Activated CD4-positive, alpha-beta memory T cell treated with anti-CD3 and anti-CD28 coated beads for 36 hours (primary cell): ENCODE data around the gene ANKRD6. TPM values are rescaled to one million over a fixed set of nuclear protein-coding genes. Genes with fewer than 3 reads are reported as not detected.
"Not testable (repeated sequence)": the region's sequence is repeated elsewhere in the genome, so short reads cannot be mapped to it uniquely, and the experiment has no call there.

Experiments
- CTCF ChIA-PET: fragments of 350-600 bp; sonication (Branson Sonifier 250); formaldehyde crosslinking; loops from one replicate; lab custom pipeline; 2021; ENCODE audit warnings: antibody characterized with exemption, inconsistent platforms; lab: Charles Lee
- POLR2A ChIA-PET: fragments of 350-600 bp; sonication (Branson Sonifier 250); formaldehyde crosslinking; loops from one replicate; lab custom pipeline; 2021; ENCODE audit warnings: antibody characterized with exemption; lab: Charles Lee
- DNase-seq: peaks from one replicate; pipeline ENCODE4 v3.0.0-alpha.2; 2020
- H3K27ac Mint-ChIP-seq: one replicate; pipeline ENCODE4 v1.8.0; 2021; ENCODE audit warnings: mixed read lengths
- H3K27me3 Mint-ChIP-seq: one replicate; pipeline ENCODE4 v1.8.0; 2021; ENCODE audit warnings: mixed read lengths
- H3K36me3 Mint-ChIP-seq: one replicate; pipeline ENCODE4 v1.8.0; 2021; ENCODE audit warnings: mixed read lengths
- H3K4me1 Mint-ChIP-seq: one replicate; pipeline ENCODE4 v1.8.0; 2021; ENCODE audit warnings: low read depth, mixed read lengths
- H3K4me3 Mint-ChIP-seq: one replicate; pipeline ENCODE4 v1.8.0; 2021; ENCODE audit warnings: mild to moderate bottlenecking, mixed read lengths
- H3K9me3 Mint-ChIP-seq: one replicate; pipeline ENCODE4 v1.8.0; 2021; ENCODE audit warnings: mixed read lengths
- intact Hi-C: fragments of 100-400 bp; cut with micrococcal nuclease; formaldehyde crosslinking; loops from one replicate; pipeline ENCODE4 v1.15.1; 2023
- total RNA-seq, 2 experiments: library from RNA; stranded (reverse); gene quantifications; one replicate each; pipeline ENCODE4 v1.2.3, GENCODE V29; 2021

Gene ANKRD6
- total RNA-seq: 1 to 10 TPM; 3.1 to 4.0 TPM

DNA sequence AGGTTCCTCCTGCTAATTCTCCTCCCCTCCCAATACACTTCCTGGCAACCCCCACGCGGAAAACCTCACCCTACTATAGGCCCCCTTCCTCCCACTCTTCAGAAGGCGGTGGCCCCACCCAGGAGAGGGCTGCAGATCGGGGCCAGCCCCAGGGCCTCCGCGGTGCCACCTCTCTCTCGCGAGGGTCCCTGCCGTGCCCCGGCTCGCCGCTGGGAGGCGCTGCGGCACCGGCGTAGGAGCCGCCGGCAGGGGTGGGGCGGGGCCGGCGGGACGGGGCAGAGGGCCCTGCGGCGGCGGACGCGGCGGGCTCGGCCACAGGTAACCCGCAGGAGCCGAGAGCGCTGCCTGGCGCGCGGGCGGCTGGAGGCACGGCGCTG is at the start of gene ANKRD6:
Gene ANKRD6, plus strand, starts transcription at position 278 of the 377 bp plus-strand sequence. CDS start 133,825 bp downstream, outside the sequence.
- H3K4me3 Mint-ChIP-seq: peak within 1 kb of the TSS; percentile 69
- intact Hi-C loops: loop anchor here (1.0 to 10.0 kb wide), 7 partner anchors 20 to 1042 kb away; partner anchors contain the start of genes CASP8AP2, LYRM2 and RRAGD
- H3K9me3 Mint-ChIP-seq: no peaks in the 10 kb centered on the region
- H3K36me3 Mint-ChIP-seq: no peaks in the 10 kb centered on the region
- ChIA-PET CTCF (interaction anchor here (0.6 to 5.4 kb wide), 31 partner anchors 9 to 534 kb away, joined by 3 to 91 read pairs (median 4); partner anchors contain the start of genes LYRM2, MDN1, RNGTT and RRAGD), POLR2A (interaction anchor here (1.0 kb wide), 1 partner anchor 206 kb away, joined by 5 read pairs; the partner anchor contains the start of gene LYRM2)
- peaks cover 21% of the 10 kb centered on the region for H3K4me1 Mint-ChIP-seq
- peak; percentile 85 for DNase-seq
- peaks cover 1% of the 10 kb centered on the region for H3K27me3 Mint-ChIP-seq
- peak within 1 kb of the TSS; percentile 30 for H3K27ac Mint-ChIP-seq

GRCh38 chr6:89385156-89385667 is 47.7 kb upstream of the ANKRD6 start:
- Mint-ChIP-seq H3K27me3 (peaks cover 1% of the 10 kb centered on the region), H3K4me3 (no peak overlapping the region), H3K27ac (no peak overlapping the region), H3K4me1 (peaks cover 12% of the 10 kb centered on the region), H3K9me3 (no peaks in the 10 kb centered on the region), H3K36me3 (peaks cover 3% of the 10 kb centered on the region)
- ChIA-PET CTCF (interaction anchor here (0.5 to 1.6 kb wide), 2 partner anchors 13 to 555 kb away, joined by 3 to 9 read pairs; no protein-coding TSS in a partner anchor), POLR2A (interaction anchor here (0.9 kb wide), 1 partner anchor 13 kb away, joined by 3 read pairs; no protein-coding TSS in a partner anchor)
- intact Hi-C loops: no loop called here
- DNase-seq: no peak

GRCh38 chr6:89385846-89386245 is 47.1 kb upstream of the ANKRD6 start:
- CTCF ChIA-PET: interaction anchor here (1.6 kb wide), 1 partner anchor 14 kb away, joined by 9 read pairs; no protein-coding TSS in a partner anchor
- DNase-seq: no peak
- POLR2A ChIA-PET: interaction anchor here (0.9 kb wide), 1 partner anchor 12 kb away, joined by 3 read pairs; no protein-coding TSS in a partner anchor
- H3K9me3 Mint-ChIP-seq: no peaks in the 10 kb centered on the region
- H3K27ac Mint-ChIP-seq: no peak overlapping the region
- no peak overlapping the region for H3K4me3 Mint-ChIP-seq
- H3K4me1 Mint-ChIP-seq: peaks cover 12% of the 10 kb centered on the region
- H3K36me3 Mint-ChIP-seq: peaks cover 3% of the 10 kb centered on the region
- intact Hi-C loops: no loop called here
- H3K27me3 Mint-ChIP-seq: no peaks in the 10 kb centered on the region

- no peak overlapping the region for H3K27ac Mint-ChIP-seq
- no peak for DNase-seq
- H3K4me1 Mint-ChIP-seq: peaks cover 12% of the 10 kb centered on the region
- no peak overlapping the region for H3K4me3 Mint-ChIP-seq
- CTCF ChIA-PET: interaction anchor here (1.6 kb wide), 1 partner anchor 15 kb away, joined by 4 read pairs; no protein-coding TSS in a partner anchor
- H3K9me3 Mint-ChIP-seq: no peaks in the 10 kb centered on the region
- peaks cover 3% of the 10 kb centered on the region for H3K36me3 Mint-ChIP-seq
- no peaks in the 10 kb centered on the region for H3K27me3 Mint-ChIP-seq
- POLR2A ChIA-PET: no interaction called here
- intact Hi-C loops: no loop called here
These were observed 45.9 kb upstream of the ANKRD6 start for GRCh38 chr6:89386917-89387491.

DNA sequence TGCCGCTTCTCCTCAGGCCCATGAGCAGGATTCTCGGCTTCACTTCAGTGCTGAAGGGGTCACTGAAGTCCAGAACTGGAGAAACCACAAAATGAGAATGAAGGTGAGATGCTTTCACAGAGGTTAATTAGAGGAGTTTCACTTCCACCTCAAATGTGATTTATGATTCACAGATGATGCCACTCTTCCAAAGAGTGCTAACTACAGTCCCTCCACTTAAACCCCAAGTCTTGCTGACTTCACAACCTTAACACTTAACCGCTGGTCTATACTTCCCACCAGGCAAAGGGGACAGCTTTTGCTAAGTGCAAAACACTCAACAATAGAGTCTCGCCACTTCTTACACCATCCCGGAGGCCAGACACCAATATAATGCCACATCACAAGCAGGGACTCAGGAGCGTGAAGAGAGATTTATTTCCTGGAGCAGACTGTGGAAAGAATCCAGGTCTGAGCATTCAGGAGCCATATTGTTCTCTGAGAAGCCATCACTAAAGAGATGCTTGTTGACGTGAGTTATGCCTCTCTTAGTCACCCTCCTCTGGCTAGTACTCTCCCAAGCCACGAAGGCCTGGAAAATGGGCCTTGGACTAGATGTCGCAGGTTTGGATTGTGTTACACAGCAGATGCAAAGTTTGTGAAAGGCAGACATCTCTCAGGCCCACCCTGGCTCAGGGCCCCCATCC is 45.3 kb upstream of the ANKRD6 start:
- DNase-seq: no peak
- Mint-ChIP-seq H3K4me3 (no peak overlapping the region), H3K27ac (no peak overlapping the region), H3K9me3 (no peaks in the 10 kb centered on the region), H3K27me3 (no peaks in the 10 kb centered on the region), H3K4me1 (peaks cover 12% of the 10 kb centered on the region), H3K36me3 (peaks cover 3% of the 10 kb centered on the region)
- ChIA-PET POLR2A (no interaction called here), CTCF (interaction anchor here (1.6 kb wide), 1 partner anchor 16 kb away, joined by 4 read pairs; no protein-coding TSS in a partner anchor)
- intact Hi-C loops: no loop called here

- H3K9me3 Mint-ChIP-seq: peaks cover 5% of the 10 kb centered on the region
- no peak overlapping the region for H3K27ac Mint-ChIP-seq
- ChIA-PET POLR2A (no interaction called here), CTCF (no interaction called here)
- intact Hi-C loops: no loop called here
- peaks cover 4% of the 10 kb centered on the region for H3K36me3 Mint-ChIP-seq
- H3K4me3 Mint-ChIP-seq: no peak overlapping the region
- H3K27me3 Mint-ChIP-seq: no peaks in the 10 kb centered on the region
- no peak for DNase-seq
- peaks cover 12% of the 10 kb centered on the region for H3K4me1 Mint-ChIP-seq
These were observed 44.1 kb upstream of the ANKRD6 start for GRCh38 chr6:89388846-89389245.

GRCh38 chr6:89392823-89393222 is 40.1 kb upstream of the ANKRD6 start:
- no peak for DNase-seq
- ChIA-PET CTCF (no interaction called here), POLR2A (no interaction called here)
- Mint-ChIP-seq H3K4me1 (no peaks in the 10 kb centered on the region), H3K36me3 (peaks cover 2% of the 10 kb centered on the region), H3K9me3 (peaks cover 5% of the 10 kb centered on the region), H3K4me3 (no peak overlapping the region), H3K27ac (no peak overlapping the region), H3K27me3 (no peaks in the 10 kb centered on the region)
- intact Hi-C loops: no loop called here

DNA sequence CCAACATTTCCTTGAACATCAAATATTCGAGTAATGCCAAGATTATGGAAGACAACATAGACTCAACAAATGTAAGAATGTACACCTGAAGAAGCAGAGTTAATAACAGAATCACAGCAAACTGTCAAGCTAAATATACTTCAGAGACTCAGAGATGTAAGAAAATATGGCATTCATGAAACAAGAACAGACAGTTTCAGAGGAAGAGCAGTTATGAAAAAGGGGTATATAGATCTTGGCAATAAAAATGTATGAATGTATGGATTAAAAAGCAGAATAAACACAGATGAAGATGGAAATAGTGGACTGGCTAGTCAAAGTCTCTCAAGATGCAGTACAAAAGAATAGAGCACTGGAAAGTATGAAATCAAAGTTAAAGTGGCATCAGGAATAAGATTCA is 39.3 kb upstream of the ANKRD6 start:
- intact Hi-C loops: no loop called here
- no peaks in the 10 kb centered on the region for H3K27me3 Mint-ChIP-seq
- CTCF ChIA-PET: no interaction called here

DNA sequence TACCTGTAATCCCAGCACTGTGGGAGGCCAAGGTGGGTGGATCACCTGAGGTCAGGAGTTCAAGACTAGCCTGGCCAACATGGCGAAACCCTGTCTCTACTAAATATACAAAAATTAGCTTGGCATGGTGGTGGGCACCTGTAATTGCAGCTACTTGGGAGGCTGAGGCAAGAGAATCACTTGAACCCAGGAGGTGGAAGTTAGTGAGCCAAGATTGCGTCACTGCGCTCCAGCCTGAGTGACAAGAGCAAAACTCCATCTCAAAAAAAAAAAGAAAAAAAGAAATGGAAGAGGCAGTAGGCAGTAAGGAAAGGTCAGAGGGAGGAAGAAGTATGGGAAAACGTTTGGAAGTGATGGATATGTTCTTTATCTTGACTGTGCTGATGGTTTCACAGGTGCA is 35.1 kb upstream of the ANKRD6 start:
- H3K9me3 Mint-ChIP-seq, DNase-seq, H3K27ac Mint-ChIP-seq, H3K4me1 Mint-ChIP-seq, H3K4me3 Mint-ChIP-seq, H3K27me3 Mint-ChIP-seq, intact Hi-C loops, H3K36me3 Mint-ChIP-seq: not testable (repeated sequence)
- POLR2A ChIA-PET: interaction anchor here (0.6 to 0.7 kb wide), 2 partner anchors 13 to 197 kb away, joined by 3 read pairs; no protein-coding TSS in a partner anchor
- CTCF ChIA-PET: interaction anchor here (0.8 kb wide), 1 partner anchor 26 kb away, joined by 3 read pairs; no protein-coding TSS in a partner anchor

More for the DNA sequence above, 39.3 kb upstream of the ANKRD6 start:
- H3K27ac Mint-ChIP-seq: no peak overlapping the region
- POLR2A ChIA-PET: no interaction called here
- peaks cover 5% of the 10 kb centered on the region for H3K9me3 Mint-ChIP-seq
- no peak for DNase-seq
- H3K36me3 Mint-ChIP-seq: peaks cover 2% of the 10 kb centered on the region
- no peaks in the 10 kb centered on the region for H3K4me1 Mint-ChIP-seq
- H3K4me3 Mint-ChIP-seq: no peak overlapping the region

- Mint-ChIP-seq H3K36me3 (no peaks in the 10 kb centered on the region), H3K27me3 (no peaks in the 10 kb centered on the region), H3K4me3 (no peak overlapping the region), H3K27ac (no peak overlapping the region), H3K9me3 (no peaks in the 10 kb centered on the region), H3K4me1 (no peaks in the 10 kb centered on the region)
- intact Hi-C loops: no loop called here
- ChIA-PET CTCF (no interaction called here), POLR2A (no interaction called here)
- DNase-seq: no peak
These were observed 34.0 kb upstream of the ANKRD6 start for GRCh38 chr6:89398762-89399525.

- Mint-ChIP-seq H3K36me3 (no peaks in the 10 kb centered on the region), H3K9me3 (no peaks in the 10 kb centered on the region), H3K4me3 (no peak overlapping the region), H3K27me3 (no peaks in the 10 kb centered on the region), H3K4me1 (no peaks in the 10 kb centered on the region), H3K27ac (no peak overlapping the region)
- DNase-seq: no peak
- intact Hi-C loops: no loop called here
- ChIA-PET POLR2A (no interaction called here), CTCF (interaction anchor here (1.6 kb wide), 1 partner anchor 28 kb away, joined by 5 read pairs; no protein-coding TSS in a partner anchor)
These were observed 32.9 kb upstream of the ANKRD6 start for GRCh38 chr6:89400050-89400449.
